Neuronal stem cell (in vitro differentiated cells): ENCODE data around the gene RAD51B.

Source experiments
- DNase-seq: peaks from one replicate; pipeline ENCODE4 v3.0.0-alpha.2; 2013; ENCODE audit warnings: low spot score
- H2AFZ ChIP-seq: one replicate; pipeline ENCODE4 v1.6.1; 2013; ENCODE audit warnings: mild to moderate bottlenecking, low read length, inconsistent platforms
- H2AK5ac ChIP-seq: 2 replicates; pipeline ENCODE4 v1.6.1; 2013; ENCODE audit warnings: low read depth, mild to moderate bottlenecking, inconsistent platforms, low read length, moderate library complexity, mixed read lengths
- H2BK120ac ChIP-seq: 2 replicates; pipeline ENCODE4 v1.6.1; 2013; ENCODE audit warnings: low read depth, mild to moderate bottlenecking, inconsistent platforms, low read length, moderate library complexity, mixed read lengths
- H2BK12ac ChIP-seq: one replicate; pipeline ENCODE4 v1.6.1; 2013; ENCODE audit warnings: low read length, inconsistent platforms
- H2BK15ac ChIP-seq: 2 replicates; pipeline ENCODE4 v1.6.1; 2013; ENCODE audit warnings: mild to moderate bottlenecking, low read length, inconsistent platforms, mixed read lengths
- H2BK5ac ChIP-seq: one replicate; pipeline ENCODE4 v1.6.1; 2013; ENCODE audit warnings: inconsistent platforms, mild to moderate bottlenecking, low read length, moderate library complexity
- H3K14ac ChIP-seq: one replicate; pipeline ENCODE4 v1.6.1; 2013; ENCODE audit warnings: low read length, inconsistent platforms
- H3K18ac ChIP-seq: 2 replicates; pipeline ENCODE4 v1.6.1; 2013; ENCODE audit warnings: low read length, inconsistent platforms
- H3K23ac ChIP-seq: 2 replicates; pipeline ENCODE4 v1.6.1; 2013; ENCODE audit warnings: low read depth, mild to moderate bottlenecking, mixed read lengths, low read length, inconsistent platforms; ENCODE audit not compliant: poor library complexity
- H3K27ac ChIP-seq: replicated peaks from 3 replicates; pipeline ENCODE4 v1.5.1; 2013; ENCODE audit warnings: low read length, inconsistent platforms
- H3K27me3 ChIP-seq, 3 experiments: 2 replicates each; pipeline ENCODE4 v1.6.1; 2013; ENCODE audit warnings: low read length in 3 of 3, mild to moderate bottlenecking in 2 of 3, inconsistent platforms in 1 of 3, low read depth in 1 of 3, mixed read lengths in 1 of 3, moderate library complexity in 1 of 3; ENCODE audit not compliant: control insufficient read depth in 3 of 3, insufficient read depth in 3 of 3
- H3K36me3 ChIP-seq, 2 donors: replicated peaks in 1 of 2; 2 replicates each; pipeline ENCODE4 v1.6.1; 2013; ENCODE audit warnings: low read length in 2 of 2; ENCODE audit not compliant: control insufficient read depth in 2 of 2, insufficient read depth in 2 of 2
- H3K4ac ChIP-seq: 2 replicates; pipeline ENCODE4 v1.6.1; 2013; ENCODE audit warnings: inconsistent platforms, mild to moderate bottlenecking, low read length, moderate library complexity
- H3K4me1 ChIP-seq, 2 donors: 1 replicate in 1 of 2; 2 replicates in 1 of 2; pipeline ENCODE4 v1.6.1; 2013; ENCODE audit warnings: low read length in 2 of 2, low read depth in 1 of 2; ENCODE audit not compliant: control insufficient read depth in 2 of 2, insufficient read depth in 1 of 2
- H3K4me2 ChIP-seq: one replicate; pipeline ENCODE4 v1.6.1; 2013; ENCODE audit warnings: mild to moderate bottlenecking, low read length, inconsistent platforms; ENCODE audit not compliant: insufficient read depth, poor library complexity, severe bottlenecking
- H3K4me3 ChIP-seq, 2 donors: 2 replicates each; pipeline ENCODE4 v1.5.1; 2013; ENCODE audit warnings: low read length in 2 of 2, mild to moderate bottlenecking in 2 of 2, inconsistent platforms in 1 of 2, moderate library complexity in 1 of 2
- H3K79me1 ChIP-seq: one replicate; pipeline ENCODE4 v1.6.1; 2013; ENCODE audit warnings: low read depth, mild to moderate bottlenecking, inconsistent platforms, low read length, moderate library complexity
- H3K9ac ChIP-seq: one replicate; pipeline ENCODE4 v1.6.1; 2013; ENCODE audit warnings: mild to moderate bottlenecking, low read depth, low read length, inconsistent platforms; ENCODE audit not compliant: poor library complexity
- H3K9me3 ChIP-seq, 2 donors: replicated peaks in 1 of 2; 2 replicates each; pipeline versions ENCODE3 to v1.6.1; 2013; ENCODE audit warnings: low read length in 2 of 2, mild to moderate bottlenecking in 2 of 2, inconsistent platforms in 1 of 2, low read depth in 1 of 2, mixed read lengths in 1 of 2, moderate library complexity in 1 of 2; ENCODE audit not compliant: control insufficient read depth in 2 of 2, insufficient read depth in 1 of 2
- H4K8ac ChIP-seq: one replicate; pipeline ENCODE4 v1.6.1; 2013; ENCODE audit warnings: low read depth, mild to moderate bottlenecking, inconsistent platforms, low read length, moderate library complexity
- H4K91ac ChIP-seq: one replicate; pipeline ENCODE4 v1.6.1; 2013; ENCODE audit warnings: low read length, low read depth, mild to moderate bottlenecking, inconsistent platforms; ENCODE audit not compliant: poor library complexity
- WGBS, 2 donors: extraction: QIAGEN DNeasy Blood & Tissue Kit; methylation state at CpG; one replicate each; pipeline ENCODE4 v1.1.7; 2013; ENCODE audit warnings: missing lambda C conversion rate in 2 of 2, mixed read lengths in 1 of 2; ENCODE audit not compliant: insufficient read length in 2 of 2, insufficient replicate concordance in 1 of 2; ENCODE audit errors: extremely low coverage in 2 of 2; 5-methylcytosine and 5-hydroxymethylcytosine counted together

Gene RAD51B

DNA sequence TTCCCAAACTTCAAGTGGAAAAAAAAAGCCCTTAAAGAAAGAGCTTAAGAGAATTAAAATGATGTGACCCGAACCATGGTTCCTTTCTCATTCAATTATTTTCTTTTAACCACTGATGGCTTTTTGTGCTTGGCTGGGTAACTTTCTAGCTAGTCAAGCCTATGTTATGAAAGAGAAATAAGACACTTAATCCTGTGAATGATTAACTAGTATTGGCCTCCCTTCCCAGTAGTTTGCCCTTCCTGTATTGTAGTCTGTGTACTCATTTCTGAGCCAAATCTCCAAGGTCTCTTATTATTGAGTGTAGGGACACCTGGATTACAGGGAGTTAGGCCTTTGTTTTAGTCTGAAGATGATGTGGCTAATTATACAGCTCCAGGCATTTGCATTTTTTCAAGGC lies 353.0 kb downstream of the RAD51B start:
- no CpG with 5 or more reads among the region's 1 CpG for WGBS, 2 donors
- no peak overlapping the region for H3K23ac ChIP-seq
- H4K8ac ChIP-seq, result no peak overlapping the region
- no peak overlapping the region for H3K4ac ChIP-seq
- H3K79me1 ChIP-seq, result no peaks in the 10 kb centered on the region
- no peak for DNase-seq
- no peak overlapping the region for H2BK5ac ChIP-seq
- H3K4me3 ChIP-seq, result no peak overlapping the region
- H3K4me2 ChIP-seq, result no peak overlapping the region
- H3K4me1 ChIP-seq, result no peaks in the 10 kb centered on the region
- no peak overlapping the region for H2AFZ ChIP-seq
- H4K91ac ChIP-seq, result no peak overlapping the region
- no peak overlapping the region for H2BK12ac ChIP-seq
- no peak overlapping the region for H2BK15ac ChIP-seq
- H3K27ac ChIP-seq, result no peak overlapping the region
- H3K9me3 ChIP-seq, result no peaks in the 10 kb centered on the region
- no peaks in the 10 kb centered on the region for H3K27me3 ChIP-seq
- no peak overlapping the region for H3K14ac ChIP-seq
- H3K18ac ChIP-seq, result no peak overlapping the region
- H3K9ac ChIP-seq, result no peak overlapping the region
- H2BK120ac ChIP-seq, result no peak overlapping the region
- no peak overlapping the region for H2AK5ac ChIP-seq
- no peaks in the 10 kb centered on the region for H3K36me3 ChIP-seq

DNA sequence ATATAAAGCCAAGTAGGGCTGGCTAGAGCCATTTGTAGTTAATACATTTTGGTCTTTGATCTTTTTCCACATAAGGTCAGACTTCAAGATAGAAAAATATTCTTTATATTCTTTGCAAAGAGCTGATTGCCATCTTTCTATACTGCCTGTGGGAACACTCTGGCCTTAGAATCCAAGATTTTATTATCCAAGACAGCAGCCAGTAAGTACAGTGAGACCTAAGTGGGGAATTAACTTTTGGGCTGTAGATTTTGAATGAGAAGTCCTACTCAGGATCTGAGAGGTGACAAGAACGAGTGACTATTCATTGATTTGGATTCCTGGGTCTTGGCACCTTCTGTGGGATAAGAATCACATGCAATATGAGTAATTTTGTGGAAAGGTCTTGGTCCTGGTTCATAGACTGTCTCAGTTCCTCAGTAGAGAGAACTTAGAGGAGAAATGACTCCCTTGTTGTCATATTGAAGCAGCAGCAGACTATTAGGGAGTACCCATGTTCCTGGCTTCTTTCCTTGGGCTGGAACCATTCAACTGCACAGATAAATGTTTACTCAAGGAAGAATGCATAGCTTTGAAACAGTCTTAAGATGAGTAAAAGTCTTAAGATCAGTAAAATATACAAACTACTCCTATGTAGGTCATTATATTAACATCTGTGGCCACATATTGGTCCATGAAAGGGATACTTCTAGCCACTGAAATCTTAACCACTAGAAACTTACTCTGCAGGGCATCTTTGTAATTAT lies 353.8 kb downstream of the RAD51B start:
- no peak overlapping the region for H2BK15ac ChIP-seq
- no peak overlapping the region for H2BK12ac ChIP-seq
- no peaks in the 10 kb centered on the region for H3K36me3 ChIP-seq
- no peaks in the 10 kb centered on the region for H3K9me3 ChIP-seq
- H3K79me1 ChIP-seq, result no peaks in the 10 kb centered on the region
- no CpG with 5 or more reads among the region's 1 CpG for WGBS, 2 donors
- no peaks in the 10 kb centered on the region for H3K4me1 ChIP-seq
- no peaks in the 10 kb centered on the region for H3K27me3 ChIP-seq
- H3K4me3 ChIP-seq, result no peak overlapping the region
- no peak overlapping the region for H3K18ac ChIP-seq
- H3K27ac ChIP-seq, result no peak overlapping the region
- H2BK5ac ChIP-seq, result no peak overlapping the region
- H3K14ac ChIP-seq, result no peak overlapping the region
- H4K8ac ChIP-seq, result no peak overlapping the region
- no peak for DNase-seq
- H2AK5ac ChIP-seq, result no peak overlapping the region
- H3K4ac ChIP-seq, result no peak overlapping the region
- H4K91ac ChIP-seq, result no peak overlapping the region
- no peak overlapping the region for H2AFZ ChIP-seq
- no peak overlapping the region for H3K23ac ChIP-seq
- H2BK120ac ChIP-seq, result no peak overlapping the region
- no peak overlapping the region for H3K9ac ChIP-seq
- no peak overlapping the region for H3K4me2 ChIP-seq

DNA sequence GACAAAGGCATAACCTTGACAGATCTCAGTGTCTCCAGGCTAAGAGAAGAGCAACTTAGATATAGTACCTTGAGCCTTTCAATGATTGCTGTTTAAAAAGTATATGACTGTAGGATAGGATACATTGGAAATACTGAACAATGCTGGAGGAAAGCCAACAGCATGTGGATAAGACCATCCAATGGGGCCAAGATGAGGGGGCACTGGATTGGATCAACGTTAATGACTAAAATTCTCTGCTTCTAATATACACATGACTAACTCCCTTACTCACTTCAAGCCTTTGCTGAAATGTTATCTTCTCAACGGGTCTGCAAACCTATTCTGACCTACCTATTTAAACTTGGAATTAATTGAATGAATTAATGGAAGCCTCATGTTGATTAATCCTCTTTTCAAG lies 354.9 kb downstream of the RAD51B start:
- H3K36me3 ChIP-seq, result no peaks in the 10 kb centered on the region
- H3K9me3 ChIP-seq, result no peaks in the 10 kb centered on the region
- no peak overlapping the region for H2BK12ac ChIP-seq
- no peak overlapping the region for H3K4me2 ChIP-seq
- H4K8ac ChIP-seq, result no peak overlapping the region
- WGBS, 2 donors, result no CpG with 5 or more reads among the region's 2 CpGs
- no peak overlapping the region for H3K9ac ChIP-seq
- no peak overlapping the region for H2AK5ac ChIP-seq
- no peak overlapping the region for H4K91ac ChIP-seq
- no peak overlapping the region for H3K4ac ChIP-seq
- no peaks in the 10 kb centered on the region for H3K79me1 ChIP-seq
- H3K23ac ChIP-seq, result no peak overlapping the region
- no peak overlapping the region for H3K27ac ChIP-seq
- H3K4me1 ChIP-seq, result no peaks in the 10 kb centered on the region
- no peak overlapping the region for H3K18ac ChIP-seq
- no peak overlapping the region for H2BK15ac ChIP-seq
- no peak overlapping the region for H3K4me3 ChIP-seq
- H3K14ac ChIP-seq, result no peak overlapping the region
- no peak overlapping the region for H2BK120ac ChIP-seq
- no peak overlapping the region for H2AFZ ChIP-seq
- DNase-seq, result no peak
- no peaks in the 10 kb centered on the region for H3K27me3 ChIP-seq
- no peak overlapping the region for H2BK5ac ChIP-seq

DNA sequence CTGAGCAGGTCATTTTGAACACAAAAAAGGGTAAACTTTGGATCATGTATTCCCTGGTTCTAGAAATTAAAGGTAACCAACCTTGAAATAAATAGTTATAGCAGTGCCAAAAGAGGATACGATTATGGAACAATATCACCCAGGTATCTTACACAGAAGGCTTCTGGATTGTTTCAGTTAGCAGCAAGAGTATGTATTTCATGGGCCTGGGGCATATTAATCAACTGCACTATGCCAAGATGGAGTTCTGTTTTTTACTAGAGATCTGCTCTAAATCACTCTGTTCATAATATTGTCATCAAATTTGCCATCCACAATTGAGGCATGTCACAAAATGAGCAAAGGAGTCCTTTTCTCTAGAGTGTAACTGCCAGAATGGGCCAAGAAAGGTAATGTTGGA lies 357.1 kb downstream of the RAD51B start:
- no peak overlapping the region for H2AFZ ChIP-seq
- H3K4me3 ChIP-seq, result no peak overlapping the region
- H2BK120ac ChIP-seq, result no peak overlapping the region
- no peak overlapping the region for H3K14ac ChIP-seq
- no peak for DNase-seq
- H2BK5ac ChIP-seq, result no peak overlapping the region
- no peak overlapping the region for H4K91ac ChIP-seq
- H3K18ac ChIP-seq, result no peak overlapping the region
- H3K4me2 ChIP-seq, result no peak overlapping the region
- no peaks in the 10 kb centered on the region for H3K36me3 ChIP-seq
- H3K9me3 ChIP-seq, result no peaks in the 10 kb centered on the region
- H4K8ac ChIP-seq, result no peak overlapping the region
- no CpG with 5 or more reads among the region's 1 CpG for WGBS, 2 donors
- no peak overlapping the region for H2BK12ac ChIP-seq
- peaks cover 0 to 3% of the 10 kb centered on the region in 2 donors for H3K4me1 ChIP-seq
- no peak overlapping the region for H3K23ac ChIP-seq
- H3K27ac ChIP-seq, result no peak overlapping the region
- no peaks in the 10 kb centered on the region for H3K79me1 ChIP-seq
- H3K9ac ChIP-seq, result no peak overlapping the region
- H2AK5ac ChIP-seq, result no peak overlapping the region
- no peak overlapping the region for H2BK15ac ChIP-seq
- H3K27me3 ChIP-seq, result no peaks in the 10 kb centered on the region
- no peak overlapping the region for H3K4ac ChIP-seq
